Measurements from ENCODE around the gene RASSF6. TPM values are rescaled to one million over a fixed set of nuclear protein-coding genes. Genes with fewer than 3 reads are reported as not detected.
"Not testable (repeated sequence)": the region's sequence is repeated elsewhere in the genome, so short reads cannot be mapped to it uniquely, and the experiment has no call there.

Gene RASSF6, protein sequence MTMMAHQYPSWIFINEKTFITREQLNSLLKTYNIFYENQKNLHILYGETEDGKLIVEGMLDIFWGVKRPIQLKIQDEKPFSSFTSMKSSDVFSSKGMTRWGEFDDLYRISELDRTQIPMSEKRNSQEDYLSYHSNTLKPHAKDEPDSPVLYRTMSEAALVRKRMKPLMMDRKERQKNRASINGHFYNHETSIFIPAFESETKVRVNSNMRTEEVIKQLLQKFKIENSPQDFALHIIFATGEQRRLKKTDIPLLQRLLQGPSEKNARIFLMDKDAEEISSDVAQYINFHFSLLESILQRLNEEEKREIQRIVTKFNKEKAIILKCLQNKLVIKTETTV
- not detected for total RNA-seq
- long read RNA-seq, result 0 reads

DNA sequence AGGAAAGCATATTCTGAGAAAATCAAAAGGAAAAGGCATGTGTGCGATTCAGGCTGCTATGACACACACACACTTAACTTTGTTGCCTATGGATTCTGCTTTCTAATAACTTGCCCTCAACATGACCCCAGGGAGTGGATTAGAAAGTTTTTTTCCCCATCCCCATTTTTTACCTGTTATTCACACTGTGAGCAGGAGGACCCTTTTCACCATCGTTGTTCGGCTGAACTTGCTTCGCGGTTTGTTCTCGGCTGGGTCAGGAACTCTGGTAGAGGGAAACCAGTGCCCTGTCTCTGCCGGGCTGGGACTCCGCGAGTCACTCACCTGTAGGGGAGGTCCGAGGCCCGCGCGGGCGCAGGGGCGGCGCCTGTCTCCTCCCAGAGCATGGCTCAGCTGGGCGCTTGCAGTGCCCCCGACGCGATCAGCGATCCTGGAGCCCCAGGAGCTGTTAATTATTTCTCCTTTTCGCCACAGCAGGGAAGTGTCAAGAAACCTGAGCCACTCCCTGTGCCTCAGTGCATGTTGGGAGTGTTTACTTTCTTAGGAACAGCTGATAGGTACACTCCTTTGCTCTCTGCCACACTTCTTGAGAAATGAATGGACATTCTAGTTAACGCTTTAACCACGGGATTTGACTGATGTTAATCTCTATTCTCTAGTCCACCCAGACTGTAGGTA, at the start of gene RASSF6:
Gene RASSF6 (minus strand): TSS at position 322 of the 678 bp plus-strand sequence. CDS start 8,641 bp downstream, outside the sequence.
- intact Hi-C loops (cut with DNase I), result no loop called here
- no peak for ATAC-seq
- peak; percentile 64 for DNase-seq (ENCODE audit: missing footprints)

GRCh38 chr4:73669410-73670183, 49.4 kb upstream of the RASSF6 start:
- DNase-seq (ENCODE audit: missing footprints), result no peak
- ATAC-seq, result no peak
- intact Hi-C loops (cut with DNase I), result no loop called here

- intact Hi-C loops (cut with DNase I), result no loop called here
Measured at GRCh38 chr4:73668782-73669201, 48.6 kb upstream of the RASSF6 start.

GRCh38 chr4:73665924-73666323, 45.7 kb upstream of the RASSF6 start:
- DNase-seq (ENCODE audit: missing footprints); ATAC-seq; intact Hi-C loops (cut with DNase I): not testable (repeated sequence)

More at GRCh38 chr4:73668782-73669201, 48.6 kb upstream of the RASSF6 start:
- ATAC-seq (no peak), DNase-seq (ENCODE audit: missing footprints) (no peak)

DNA sequence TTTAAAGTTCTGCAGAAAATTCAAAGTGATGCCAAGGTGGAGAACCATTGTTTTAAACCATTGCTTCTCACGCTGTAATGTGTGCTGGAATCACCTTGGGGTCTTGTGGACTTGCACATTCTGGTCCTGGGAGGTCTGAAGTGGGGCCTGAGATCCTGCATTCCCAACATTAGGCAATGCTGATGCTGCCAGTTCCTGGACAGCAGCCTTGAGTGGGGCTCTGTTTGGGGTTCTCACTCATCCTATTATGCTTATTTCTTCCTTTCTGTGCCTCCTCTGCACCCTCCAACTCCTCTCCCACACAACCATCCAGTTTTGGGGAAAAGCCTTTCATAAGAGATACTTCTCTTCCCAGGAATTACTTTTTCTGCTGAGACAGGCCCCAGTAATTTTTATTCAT, 44.2 kb upstream of the RASSF6 start:
- intact Hi-C loops (cut with DNase I), result loop anchor here (5.0 kb wide), 1 partner anchor 258 kb away; no protein-coding TSS in a partner anchor
- ATAC-seq (no peak), DNase-seq (ENCODE audit: missing footprints) (no peak)

GRCh38 chr4:73663576-73663975, 43.3 kb upstream of the RASSF6 start:
- DNase-seq (ENCODE audit: missing footprints) (no peak), ATAC-seq (no peak)
- intact Hi-C loops (cut with DNase I), result loop anchor here (2.0 to 5.0 kb wide), 2 partner anchors 259 to 471 kb away; no protein-coding TSS in a partner anchor

DNA sequence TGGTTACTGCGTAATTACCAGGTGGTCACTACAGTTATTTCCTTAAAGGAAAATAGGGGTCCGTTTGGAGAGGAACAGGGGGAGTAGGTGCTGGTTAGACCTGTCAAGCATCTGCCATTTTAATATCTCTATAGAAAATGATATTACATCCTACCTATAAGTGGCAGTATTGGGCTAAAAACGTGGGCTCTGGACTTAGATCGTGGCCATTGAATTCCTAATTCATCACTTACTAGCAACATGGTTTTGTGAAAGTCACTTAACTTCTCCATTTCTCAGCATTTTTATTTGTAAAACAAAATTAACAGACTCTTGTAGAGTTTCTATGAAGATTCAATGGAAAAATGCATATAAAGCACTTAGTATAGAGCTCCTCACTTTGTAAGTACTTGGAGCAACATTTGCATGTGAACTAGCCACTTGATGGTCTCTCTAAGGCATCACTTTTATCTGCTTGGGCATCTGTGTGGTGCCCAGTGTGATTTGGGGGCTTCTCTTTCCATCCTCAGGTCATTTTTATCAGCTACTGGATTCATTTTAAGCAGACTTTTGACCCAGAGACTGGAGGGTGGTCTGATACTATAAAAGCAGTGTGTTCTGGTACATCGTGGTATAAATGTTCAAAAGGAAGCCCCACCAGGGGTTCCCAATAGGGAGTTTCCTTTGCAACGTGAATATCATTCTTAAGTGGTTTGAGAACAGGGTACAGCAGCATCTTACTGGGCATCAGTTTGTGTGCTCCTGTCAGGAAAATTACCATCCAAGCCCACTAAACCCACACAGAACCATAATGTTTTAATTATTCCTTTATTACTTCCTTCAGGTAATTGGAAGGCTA, 42.7 kb upstream of the RASSF6 start:
- intact Hi-C loops (cut with DNase I), result loop anchor here (2.0 to 5.0 kb wide), 2 partner anchors 259 to 472 kb away; no protein-coding TSS in a partner anchor
- no peak for ATAC-seq
- no peak for DNase-seq (ENCODE audit: missing footprints)

- no peak for DNase-seq (ENCODE audit: missing footprints)
- intact Hi-C loops (cut with DNase I), result loop anchor here (2.0 to 5.0 kb wide), 2 partner anchors 261 to 473 kb away; no protein-coding TSS in a partner anchor
- no peak for ATAC-seq
Measured at GRCh38 chr4:73661646-73662119, 41.4 kb upstream of the RASSF6 start.

DNA sequence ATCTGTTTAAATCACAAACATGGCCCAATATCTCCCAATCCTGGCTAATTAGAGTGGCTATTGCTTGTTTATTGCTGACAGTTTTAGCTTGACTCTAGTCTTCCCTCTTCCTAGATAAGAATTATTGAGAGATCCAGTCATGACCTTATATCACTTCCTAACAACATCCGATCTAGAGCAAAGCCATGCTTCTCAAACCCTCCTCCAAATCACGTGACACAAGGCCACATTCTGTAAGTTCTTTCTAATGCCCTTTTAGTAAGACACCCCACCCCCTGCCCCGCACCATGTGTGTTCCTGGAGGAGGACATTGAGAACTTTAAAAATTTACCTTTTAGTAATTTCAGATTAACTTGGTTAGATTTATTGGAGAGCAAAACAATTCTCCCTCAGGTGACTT, 40.6 kb upstream of the RASSF6 start:
- intact Hi-C loops (cut with DNase I), result loop anchor here (5.0 kb wide), 1 partner anchor 261 kb away; no protein-coding TSS in a partner anchor
- no peak for ATAC-seq

DNA sequence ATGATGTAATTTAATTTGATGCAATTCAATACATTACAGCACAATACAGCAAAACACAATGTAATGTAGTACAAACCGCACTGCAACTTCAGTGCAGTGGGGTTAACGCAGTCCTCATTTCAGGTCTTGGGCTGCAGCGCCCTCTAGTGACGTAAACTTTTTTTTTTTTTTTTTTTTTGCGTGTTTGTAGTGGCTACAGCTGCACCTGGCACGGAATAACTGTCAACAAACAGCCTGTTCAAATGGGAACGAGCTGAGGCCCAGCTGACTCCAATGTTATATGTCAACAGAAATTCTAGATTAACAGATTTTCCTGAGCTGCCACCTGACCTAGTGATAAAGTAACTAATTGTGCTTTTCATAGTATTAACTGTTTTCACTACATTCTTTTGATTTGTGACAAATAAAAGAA, 33.5 kb upstream of the RASSF6 start:
- intact Hi-C loops (cut with DNase I), result loop anchor here (10.0 kb wide), 3 partner anchors 59 to 1149 kb away; no protein-coding TSS in a partner anchor
- no peak for ATAC-seq
- DNase-seq (ENCODE audit: missing footprints), result no peak

More for the DNA sequence above, 40.6 kb upstream of the RASSF6 start:
- no peak for DNase-seq (ENCODE audit: missing footprints)

- ATAC-seq, result no peak
- intact Hi-C loops (cut with DNase I), result loop anchor here (10.0 kb wide), 3 partner anchors 55 to 1145 kb away; no protein-coding TSS in a partner anchor
Measured at GRCh38 chr4:73650250-73650649, 30.0 kb upstream of the RASSF6 start.

DNA sequence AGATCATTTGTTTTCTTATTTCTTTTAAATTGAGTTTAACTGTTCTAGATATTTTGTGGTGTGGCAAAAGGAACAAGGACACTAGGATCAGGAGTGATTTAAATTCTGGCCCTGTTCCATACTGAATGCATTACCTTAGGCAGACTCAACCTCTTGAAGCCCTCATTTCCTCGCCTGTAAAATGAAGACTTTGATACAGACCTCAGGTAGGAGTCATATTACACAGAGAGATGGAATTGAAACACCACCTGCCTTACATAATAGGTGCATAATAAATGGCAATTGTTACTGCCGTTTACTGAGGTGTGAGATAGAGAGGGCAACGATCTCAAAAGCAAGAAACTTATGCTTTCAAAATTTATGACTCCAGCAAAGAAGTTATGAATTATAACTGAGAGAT, 28.2 kb upstream of the RASSF6 start:
- intact Hi-C loops (cut with DNase I), result no loop called here
- ATAC-seq (no peak), DNase-seq (ENCODE audit: missing footprints) (no peak)

More at GRCh38 chr4:73650250-73650649, 30.0 kb upstream of the RASSF6 start:
- no peak for DNase-seq (ENCODE audit: missing footprints)

GRCh38 chr4:73646117-73646516, 25.9 kb upstream of the RASSF6 start:
- ATAC-seq, result no peak
- intact Hi-C loops (cut with DNase I), result no loop called here

GRCh38 chr4:73631565-73632226, 11.5 kb upstream of the RASSF6 start:
- no peak for DNase-seq (ENCODE audit: missing footprints)
- ATAC-seq, result no peak
- intact Hi-C loops (cut with DNase I), result no loop called here

More at GRCh38 chr4:73646117-73646516, 25.9 kb upstream of the RASSF6 start:
- DNase-seq (ENCODE audit: missing footprints), result no peak

- intact Hi-C loops (cut with DNase I); DNase-seq (ENCODE audit: missing footprints); ATAC-seq: not testable (repeated sequence)
Measured at GRCh38 chr4:73628834-73629233, 8.6 kb upstream of the RASSF6 start.

DNA sequence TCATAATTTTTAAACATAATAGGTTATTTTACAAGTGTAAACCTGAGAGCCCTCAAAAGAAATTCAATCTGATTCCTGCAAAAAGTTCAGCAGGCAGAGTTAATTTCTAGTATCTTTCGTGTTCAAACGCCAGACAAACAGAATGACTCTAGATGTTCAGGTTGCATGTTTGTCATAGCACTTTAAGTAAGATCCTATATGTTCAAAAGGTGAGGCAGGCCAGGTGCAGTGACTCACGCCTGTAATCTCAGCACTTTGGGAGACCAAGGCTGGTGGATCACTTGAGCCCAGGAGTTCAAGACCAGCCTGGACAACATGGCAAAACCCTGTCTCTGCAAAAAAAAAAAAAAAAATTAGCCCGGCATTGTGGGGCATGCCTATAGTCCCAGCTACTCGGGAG, 1.1 kb upstream of the RASSF6 start:
- intact Hi-C loops (cut with DNase I), result no loop called here
- DNase-seq (ENCODE audit: missing footprints) (no peak), ATAC-seq (no peak)

DNA sequence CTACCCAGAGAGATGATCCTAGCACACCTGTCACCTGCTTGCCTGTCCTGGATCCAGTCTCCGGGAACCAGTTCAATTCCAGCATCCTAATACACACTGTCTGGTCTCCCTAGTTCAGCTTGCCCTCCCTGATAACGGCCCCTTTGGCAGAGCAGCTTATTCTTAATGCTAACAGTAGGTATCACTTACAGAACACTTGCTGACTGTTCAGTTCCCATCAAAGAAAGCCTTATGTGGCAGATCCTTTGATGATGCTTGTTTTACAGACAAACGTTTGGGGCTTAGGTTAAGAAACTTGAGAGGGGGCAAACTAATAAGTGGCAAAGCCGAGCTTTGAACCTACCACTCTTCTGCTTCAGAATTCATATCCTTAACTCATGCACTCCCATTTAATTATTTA, 890 bp downstream of the RASSF6 start:
- DNase-seq (ENCODE audit: missing footprints) (no peak), ATAC-seq (no peak)
- intact Hi-C loops (cut with DNase I), result no loop called here
